Stimulated activated CD8-positive, alpha-beta memory T cell treated with anti-CD3 and anti-CD28 coated beads, Interleukin-4, amount 100 ng/mL, for 48 hours (primary cell): ENCODE results near the gene BMPR2.
"Not testable (repeated sequence)": the region's sequence is repeated elsewhere in the genome, so short reads cannot be mapped to it uniquely, and the experiment has no call there.

Experiments used
- DNase-seq: peaks from one replicate; pipeline ENCODE4 v3.0.0-alpha.2; 2020

BMPR2 gene

GRCh38 chr2:202386495-202386894, 10.4 kb downstream of the BMPR2 start:
- DNase-seq, result not testable (repeated sequence)

- DNase-seq, result no peak
Observed at GRCh38 chr2:202387608-202388342, 11.6 kb downstream of the BMPR2 start.

GRCh38 chr2:202400941-202401340, 24.8 kb downstream of the BMPR2 start:
- no peak for DNase-seq

- DNase-seq, result no peak
Observed at GRCh38 chr2:202405798-202406197, 29.7 kb downstream of the BMPR2 start.

GRCh38 chr2:202406445-202406978, 30.4 kb downstream of the BMPR2 start:
- no peak for DNase-seq

- no peak for DNase-seq
Observed at GRCh38 chr2:202408546-202409140, 32.5 kb downstream of the BMPR2 start.

- DNase-seq, result no peak
Observed at GRCh38 chr2:202410092-202410491, 34.0 kb downstream of the BMPR2 start.

- DNase-seq, result no peak
Observed at GRCh38 chr2:202411097-202411496, 35.0 kb downstream of the BMPR2 start.

- no peak for DNase-seq
Observed at GRCh38 chr2:202418027-202418426, 41.9 kb downstream of the BMPR2 start.

- DNase-seq, result no peak
Observed at GRCh38 chr2:202418511-202418910, 42.4 kb downstream of the BMPR2 start.

GRCh38 chr2:202423139-202423538, 47.0 kb downstream of the BMPR2 start:
- DNase-seq, result no peak

GRCh38 chr2:202425036-202425435, 48.9 kb downstream of the BMPR2 start:
- DNase-seq, result no peak

- no peak for DNase-seq
Observed at GRCh38 chr2:202426751-202427150, 50.6 kb downstream of the BMPR2 start.

GRCh38 chr2:202429164-202429980, 53.2 kb downstream of the BMPR2 start:
- no peak for DNase-seq

- no peak for DNase-seq
Observed at GRCh38 chr2:202432776-202433175, 56.6 kb downstream of the BMPR2 start.

- DNase-seq, result no peak
Observed at GRCh38 chr2:202434472-202434871, 58.3 kb downstream of the BMPR2 start.

GRCh38 chr2:202436626-202437025, 60.5 kb downstream of the BMPR2 start:
- DNase-seq, result no peak

- DNase-seq, result not testable (repeated sequence)
Observed at GRCh38 chr2:202440117-202440516, 64.0 kb downstream of the BMPR2 start.

GRCh38 chr2:202442882-202443281, 66.8 kb downstream of the BMPR2 start:
- no peak for DNase-seq

GRCh38 chr2:202444000-202444399, 67.9 kb downstream of the BMPR2 start:
- no peak for DNase-seq

GRCh38 chr2:202449344-202449743, 73.2 kb downstream of the BMPR2 start:
- DNase-seq, result no peak

- DNase-seq, result no peak
Observed at GRCh38 chr2:202450785-202451184, 74.7 kb downstream of the BMPR2 start.

- no peak for DNase-seq
Observed at GRCh38 chr2:202452744-202453143, 76.6 kb downstream of the BMPR2 start.

- DNase-seq, result no peak
Observed at GRCh38 chr2:202454536-202454935, 78.4 kb downstream of the BMPR2 start.
